ENCODE measurements around the gene C20orf173. TPM values are rescaled to one million over a fixed set of nuclear protein-coding genes. Genes with fewer than 3 reads are reported as not detected.

The C20orf173 gene
- total RNA-seq, 1 experiment from 2014 or later = not detected

- no TSS peak for BruUV-seq (replicated peaks)
- H3K4me2 ChIP-seq (ENCODE audit: low read length) = no peak overlapping the region
- POLR2A ChIA-PET = no interaction called here
- no peak overlapping the region for H3K27ac ChIP-seq (ENCODE audit: low read depth, low read length)
- H4K20me1 ChIP-seq (ENCODE audit: insufficient read depth) = no peaks in the 10 kb centered on the region; the same call in 1 of the 2 replicates
- intact Hi-C loops (cut with micrococcal nuclease) = no loop called here
- no peaks in the 10 kb centered on the region for H3K27me3 ChIP-seq (ENCODE audit: insufficient read depth, low read length)
- H2AFZ ChIP-seq (ENCODE audit: low read depth, low read length, poor library complexity, severe bottlenecking) = no peak overlapping the region
- H3K4me3 ChIP-seq (replicated peaks in 1 of 2; ENCODE audit: low read depth in 1 of 2, low read length in 2 of 2) = no peak overlapping the region
- TF ChIP-seq EZH2phosphoT487 (IDR thresholded peaks at IDR 0.05; ENCODE audit: borderline replicate concordance) (no peak), CBX3 (IDR thresholded peaks at IDR 0.05; ENCODE audit: low read depth) (no peak), REST (IDR thresholded peaks at IDR 0.05; ENCODE audit: low read depth) (no peak), ZFX (IDR thresholded peaks at IDR 0.05) (no peak), EZH2 (IDR thresholded peaks at IDR 0.05) (no peak), SIN3A (IDR thresholded peaks at IDR 0.05; ENCODE audit: low read depth) (no peak), JUND (IDR thresholded peaks at IDR 0.05) (no peak), FOSL1 (IDR thresholded peaks at IDR 0.05; ENCODE audit: low read depth) (no peak), ATF3 (IDR thresholded peaks at IDR 0.05) (no peak)
- RAD21 ChIA-PET (ENCODE audit: low non-redundant PET in 1 of 2, low total read pairs in 2 of 2, uncharacterized antibody in 2 of 2, unreplicated experiment in 2 of 2) = no interaction called here
- peaks cover 22 to 27% of the 10 kb centered on the region in 2 experiments for H3K36me3 ChIP-seq (ENCODE audit: control insufficient read depth in 1 of 2, insufficient read depth in 2 of 2, low read length in 2 of 2)
- no peaks in the 10 kb centered on the region for H3K9me2 ChIP-seq (ENCODE audit: insufficient read depth)
- H3K79me2 ChIP-seq (ENCODE audit: insufficient read depth, low read length) = no peaks in the 10 kb centered on the region
- CTCF ChIA-PET = no interaction called here
- no peak overlapping the region for H3K9ac ChIP-seq (ENCODE audit: low read length)
- DNase-seq (ENCODE audit: low read depth, low spot score) (no peak), ATAC-seq (no peak)
- no peaks in the 10 kb centered on the region for H3K4me1 ChIP-seq (ENCODE audit: control insufficient read depth in 1 of 2, insufficient read depth in 2 of 2, low read length in 2 of 2)
- 0 out of 4 replicates have a peak, but pooled peaks cover 0 to 5% of the 10 kb centered on the region in 2 experiments for H3K9me3 ChIP-seq (ENCODE audit: control insufficient read depth in 1 of 2, insufficient read depth in 1 of 2, low read depth in 1 of 2, low read length in 2 of 2)
Measured at GRCh38 chr20:35487479-35487878, 42.0 kb downstream of the C20orf173 start.

Data from HCT116 (cell line).